ENCODE data around the gene CEP250.

Gene CEP250

GRCh38 chr20:35546127-35546526 is 90.7 kb downstream of the CEP250 start:
- Histone ChIP-seq H3K4me1 (ENCODE audit: insufficient read depth, low read length, poor library complexity, severe bottlenecking) (peaks cover 17% of the 10 kb centered on the region), H3K4me2 (ENCODE audit: low read depth, low read length, poor library complexity, severe bottlenecking) (no peak overlapping the region), H3F3A (ENCODE audit: low read depth) (no peaks in the 10 kb centered on the region), H3K36me3 (ENCODE audit: insufficient read depth, low read length) (peaks cover 3% of the 10 kb centered on the region; the same call in 1 of the 2 replicates), H2AFZ (ENCODE audit: low read length) (no peak overlapping the region), H3K4me3 (ENCODE audit: low read length, poor library complexity, severe bottlenecking) (no peak overlapping the region), H3K79me2 (ENCODE audit: insufficient read depth, low read length) (peaks cover 9% of the 10 kb centered on the region; the same call in 1 of the 2 replicates), H3K9me3 (ENCODE audit: insufficient read depth, low read depth, low read length) (no peaks in the 10 kb centered on the region), H3K27me3 (ENCODE audit: insufficient read depth, low read length, poor library complexity, severe bottlenecking) (no peaks in the 10 kb centered on the region), H3K9ac (ENCODE audit: low read depth, low read length, poor library complexity, severe bottlenecking) (no peak overlapping the region), H3K9me2 (replicated peaks; ENCODE audit: low read depth, low read length) (no peaks in the 10 kb centered on the region), H4K20me1 (ENCODE audit: insufficient read depth, low read length, poor library complexity, severe bottlenecking) (no peaks in the 10 kb centered on the region)
- TF ChIP-seq EZH2phosphoT487 (IDR thresholded peaks at IDR 0.05; ENCODE audit: borderline replicate concordance) (no peak), CTCF (conservative IDR thresholded peaks at IDR 0.05; ENCODE audit: low read length) (no peak)

GRCh38 chr20:35547329-35547728 is 91.9 kb downstream of the CEP250 start:
- H3K36me3 ChIP-seq (ENCODE audit: insufficient read depth, low read length): peaks cover 3% of the 10 kb centered on the region; the same call in 1 of the 2 replicates
- no peaks in the 10 kb centered on the region for H3K9me2 ChIP-seq (replicated peaks; ENCODE audit: low read depth, low read length)
- no peak for TF ChIP-seq EZH2phosphoT487 (IDR thresholded peaks at IDR 0.05; ENCODE audit: borderline replicate concordance)
- TF ChIP-seq CTCF (conservative IDR thresholded peaks at IDR 0.05; ENCODE audit: low read length): no peak
- no peak overlapping the region for H3K4me3 ChIP-seq (ENCODE audit: low read length, poor library complexity, severe bottlenecking)
- H3K27me3 ChIP-seq (ENCODE audit: insufficient read depth, low read length, poor library complexity, severe bottlenecking): no peaks in the 10 kb centered on the region
- H2AFZ ChIP-seq (ENCODE audit: low read length): no peak overlapping the region
- no peaks in the 10 kb centered on the region for H3F3A ChIP-seq (ENCODE audit: low read depth)
- H4K20me1 ChIP-seq (ENCODE audit: insufficient read depth, low read length, poor library complexity, severe bottlenecking): no peaks in the 10 kb centered on the region
- no peaks in the 10 kb centered on the region for H3K9me3 ChIP-seq (ENCODE audit: insufficient read depth, low read depth, low read length)
- H3K4me2 ChIP-seq (ENCODE audit: low read depth, low read length, poor library complexity, severe bottlenecking): no peak overlapping the region
- H3K9ac ChIP-seq (ENCODE audit: low read depth, low read length, poor library complexity, severe bottlenecking): no peak overlapping the region
- H3K79me2 ChIP-seq (ENCODE audit: insufficient read depth, low read length): peaks cover 8% of the 10 kb centered on the region; the same call in 1 of the 2 replicates
- H3K4me1 ChIP-seq (ENCODE audit: insufficient read depth, low read length, poor library complexity, severe bottlenecking): peaks cover 8% of the 10 kb centered on the region

GRCh38 chr20:35551503-35551902 is 96.1 kb downstream of the CEP250 start:
- Histone ChIP-seq H3K4me3 (ENCODE audit: low read length, poor library complexity, severe bottlenecking) (no peak overlapping the region), H3K4me2 (ENCODE audit: low read depth, low read length, poor library complexity, severe bottlenecking) (no peak overlapping the region), H3K27me3 (ENCODE audit: insufficient read depth, low read length, poor library complexity, severe bottlenecking) (no peaks in the 10 kb centered on the region), H3K9me2 (replicated peaks; ENCODE audit: low read depth, low read length) (no peaks in the 10 kb centered on the region), H3F3A (ENCODE audit: low read depth) (no peaks in the 10 kb centered on the region), H3K79me2 (ENCODE audit: insufficient read depth, low read length) (no peaks in the 10 kb centered on the region), H4K20me1 (ENCODE audit: insufficient read depth, low read length, poor library complexity, severe bottlenecking) (no peaks in the 10 kb centered on the region), H3K36me3 (ENCODE audit: insufficient read depth, low read length) (peaks cover 3% of the 10 kb centered on the region; the same call in 1 of the 2 replicates), H3K4me1 (ENCODE audit: insufficient read depth, low read length, poor library complexity, severe bottlenecking) (no peaks in the 10 kb centered on the region), H2AFZ (ENCODE audit: low read length) (no peak overlapping the region), H3K9me3 (ENCODE audit: insufficient read depth, low read depth, low read length) (no peaks in the 10 kb centered on the region), H3K9ac (ENCODE audit: low read depth, low read length, poor library complexity, severe bottlenecking) (no peak overlapping the region)
- TF ChIP-seq EZH2phosphoT487 (IDR thresholded peaks at IDR 0.05; ENCODE audit: borderline replicate concordance): no peak
- TF ChIP-seq CTCF (conservative IDR thresholded peaks at IDR 0.05; ENCODE audit: low read length): no peak

Measured in Loucy (cell line).